K562 (cell line): ENCODE data around the gene AP4S1. TPM values are rescaled to one million over a fixed set of nuclear protein-coding genes. Genes with fewer than 3 reads are reported as not detected.
A peak's percentile ranks its signal among the peaks of the same experiment; 100 is the strongest.

Source experiments
- CHCHD3 ChIP-seq: fragments of 250-450 bp; sonication (Bioruptor Pico); IDR thresholded peaks from 2 replicates; pipeline ENCODE4 v2.1.2; 2022; ENCODE audit warnings: mild to moderate bottlenecking
- CREBBP ChIP-seq: IDR thresholded peaks from one replicate; pipeline ENCODE4 v1.6.1; 2012; ENCODE audit warnings: low read depth, mild to moderate bottlenecking, control low read depth, inconsistent platforms, low read length
- GABPB2 ChIP-seq: fragments of 250-450 bp; sonication (Bioruptor Pico); conservative IDR thresholded peaks from 2 replicates; pipeline ENCODE4 v1.5.1; 2021; ENCODE audit warnings: mild to moderate bottlenecking
- HEY1 ChIP-seq: fragments of 250-450 bp; sonication (Bioruptor Pico); IDR thresholded peaks from 2 replicates; pipeline ENCODE4 v1.5.0; 2020; ENCODE audit warnings: mild to moderate bottlenecking, moderate library complexity, borderline replicate concordance
- KHSRP ChIP-seq: fragments of 450-650 bp; IDR thresholded peaks from 2 replicates; pipeline ENCODE4 v1.6.1; 2017
- MCM5 ChIP-seq: fragments of 450-650 bp; IDR thresholded peaks from 2 replicates; pipeline ENCODE4 v1.6.1; 2016; ENCODE audit warnings: low read depth
- NCOA4 ChIP-seq: fragments of 450-650 bp; IDR thresholded peaks from 2 replicates; pipeline ENCODE4 v1.6.1; 2018; ENCODE audit warnings: mild to moderate bottlenecking; ENCODE audit not compliant: partially characterized antibody
- POLR2A ChIP-seq: fragments of 450-650 bp; conservative IDR thresholded peaks from 2 replicates; pipeline ENCODE4 v1.6.1; 2016
- POLR2B ChIP-seq: fragments of 450-650 bp; IDR thresholded peaks from 2 replicates; pipeline ENCODE4 v1.6.1; 2018; ENCODE audit warnings: low read depth; ENCODE audit not compliant: partially characterized antibody
- RAD51 ChIP-seq: fragments of 450-650 bp; IDR thresholded peaks from 2 replicates; pipeline ENCODE4 v1.7.1; 2016; ENCODE audit warnings: low read depth, mild to moderate bottlenecking, borderline replicate concordance
- RBM39 ChIP-seq: fragments of 200-400 bp; formaldehyde crosslinking; optimal IDR thresholded peaks from 2 replicates; pipeline ENCODE3; 2018; ENCODE audit warnings: low read depth, low read length
- SMARCA4 ChIP-seq: fragments of 450-650 bp; IDR thresholded peaks from 2 replicates; pipeline ENCODE4 v1.6.1; 2016
- SRSF3 ChIP-seq: fragments of 200-400 bp; formaldehyde crosslinking; IDR thresholded peaks from 2 replicates; pipeline ENCODE4 v1.6.1; 2016; ENCODE audit warnings: mild to moderate bottlenecking, low read length, moderate library complexity; ENCODE audit not compliant: insufficient read depth
- TCF7L2 ChIP-seq: fragments of 150-350 bp; IDR thresholded peaks from 2 replicates; pipeline ENCODE4 v1.6.1; 2016; ENCODE audit warnings: low read depth, mild to moderate bottlenecking, low read length, moderate library complexity
- ZFP1 ChIP-seq: fragments of 450-650 bp; formaldehyde crosslinking; IDR thresholded peaks from 2 replicates; pipeline ENCODE4 v1.4.0; 2020; ENCODE audit warnings: mild to moderate bottlenecking, mixed read lengths
- ZNF124 ChIP-seq: sonication (generic); formaldehyde crosslinking; IDR thresholded peaks from 2 replicates; pipeline ENCODE4 v1.8.1; 2022; ENCODE audit warnings: missing genetic modification reagents
- ZNF274 ChIP-seq: IDR thresholded peaks from 2 replicates; pipeline ENCODE4 v1.6.1; 2011; ENCODE audit warnings: low read depth, mild to moderate bottlenecking, low read length, moderate library complexity, borderline replicate concordance
- ZNF766 ChIP-seq: fragments of 200-800 bp; sonication (Bioruptor generic); conservative IDR thresholded peaks from 2 replicates; pipeline ENCODE4 v1.6.1; 2016; ENCODE audit warnings: missing genetic modification characterization, missing compliant biosample characterization
- polyA plus RNA-seq, 8 experiments: library from polyadenylated mRNA; depleted of rRNA in 4 of 8; stranded (reverse) in 5 of 8; unstranded in 3 of 8; fragments of >200 nt; fragmentation: Nextera tagmentation in 2 of 8; fragmentation: Illumina TruSeq in 1 of 8; extraction: Ambion mirVana in 2 of 8; extraction: Trizol in 1 of 8; gene quantifications; 2 replicates each; pipeline versions ENCODE4 v1.2.1 to v1.2.3, GENCODE V29; 2011 to 2014; ENCODE audit warnings: inconsistent platforms in 1 of 8, missing spikeins in 1 of 8
- total RNA-seq, 7 experiments: library from RNA; depleted of rRNA in 6 of 7; stranded (reverse); fragments of >200 nt in 6 of 7; fragmentation: Illumina TruSeq in 2 of 7; extraction: Trizol in 2 of 7; gene quantifications; 2 replicates each; pipeline versions ENCODE4 v1.2.1 to v1.2.3, GENCODE V29; 2011 to 2021; ENCODE audit warnings: low replicate concordance in 1 of 7
- TF ChIP-seq, protein P1 (sequence below), 2 experiments: IDR thresholded peaks in 1 of 2; conservative IDR thresholded peaks in 1 of 2; 2 replicates each; pipeline ENCODE4 v1.6.1; 2016; ENCODE audit warnings: low read depth in 2 of 2, mild to moderate bottlenecking in 1 of 2, missing compliant biosample characterization in 1 of 2, missing genetic modification characterization in 1 of 2, moderate library complexity in 1 of 2
- TF ChIP-seq, protein P2 (sequence below): sonication (generic); formaldehyde crosslinking; IDR thresholded peaks from 2 replicates; pipeline ENCODE4 v1.8.0; 2022; ENCODE audit warnings: missing genetic modification reagents, mild to moderate bottlenecking, moderate library complexity, borderline replicate concordance
- TF ChIP-seq, protein P3 (sequence below): fragments of 250-450 bp; sonication (Bioruptor Pico); IDR thresholded peaks from 2 replicates; pipeline ENCODE4 v1.8.0; 2021; ENCODE audit warnings: moderate library complexity, mild to moderate bottlenecking, inconsistent platforms
- TF ChIP-seq, protein P4 (sequence below): sonication (generic); formaldehyde crosslinking; IDR thresholded peaks from 2 replicates; pipeline ENCODE4 v1.8.0; 2022; ENCODE audit warnings: mild to moderate bottlenecking, missing genetic modification reagents
- TF ChIP-seq, protein P5 (sequence below): fragments of 450-650 bp; formaldehyde crosslinking; IDR thresholded peaks from 2 replicates; pipeline ENCODE4 v1.4.0; 2020; ENCODE audit warnings: mild to moderate bottlenecking, moderate library complexity

AP4S1 gene
- total and polyA plus RNA-seq, 9 of the 15 experiments (the other 6 are each of a cell fraction or from before 2014, with no cell fraction given), result 3.7 to 7.8 (median 5.9) TPM

DNA sequence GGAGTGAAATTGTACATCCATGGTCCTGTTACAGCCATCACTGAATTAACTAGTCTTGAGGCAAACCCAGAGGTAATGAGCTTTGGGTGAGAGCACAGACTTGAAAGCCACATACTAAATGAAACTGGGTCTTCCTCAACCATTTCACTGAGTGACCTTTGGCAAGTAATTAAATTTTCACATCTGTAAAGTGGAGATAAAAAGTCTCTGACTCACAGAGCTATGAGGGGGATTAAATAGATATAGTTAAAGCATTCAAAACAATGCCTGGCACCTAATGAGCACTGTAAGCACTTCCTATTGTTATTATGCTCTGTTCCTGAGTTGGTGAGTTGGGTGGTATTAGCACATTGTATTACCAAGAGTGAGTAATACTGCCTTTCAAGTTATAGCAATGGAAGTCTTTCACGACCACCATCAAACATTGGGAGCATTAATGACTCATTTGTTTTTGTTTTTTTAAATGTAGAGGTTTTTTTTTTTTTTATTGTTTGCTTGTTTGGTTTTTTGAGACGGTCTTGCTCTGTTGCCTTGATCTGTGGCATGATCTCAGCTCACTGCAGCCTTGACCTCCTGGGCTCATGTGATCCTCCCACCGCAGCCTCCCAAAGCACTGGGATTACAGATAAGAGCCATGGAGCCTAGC, 13.2 kb downstream of the AP4S1 start (continued):
- TF ChIP-seq, protein P1, sequence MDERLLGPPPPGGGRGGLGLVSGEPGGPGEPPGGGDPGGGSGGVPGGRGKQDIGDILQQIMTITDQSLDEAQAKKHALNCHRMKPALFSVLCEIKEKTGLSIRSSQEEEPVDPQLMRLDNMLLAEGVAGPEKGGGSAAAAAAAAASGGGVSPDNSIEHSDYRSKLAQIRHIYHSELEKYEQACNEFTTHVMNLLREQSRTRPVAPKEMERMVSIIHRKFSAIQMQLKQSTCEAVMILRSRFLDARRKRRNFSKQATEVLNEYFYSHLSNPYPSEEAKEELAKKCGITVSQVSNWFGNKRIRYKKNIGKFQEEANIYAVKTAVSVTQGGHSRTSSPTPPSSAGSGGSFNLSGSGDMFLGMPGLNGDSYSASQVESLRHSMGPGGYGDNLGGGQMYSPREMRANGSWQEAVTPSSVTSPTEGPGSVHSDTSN (CRISPR knock-in tag; IDR thresholded peaks at IDR 0.05; ENCODE audit: low read depth), result no peak
- TF ChIP-seq, protein P1 (tag; conservative IDR thresholded peaks at IDR 0.05; ENCODE audit: low read depth), result no peak
- TF ChIP-seq ZNF274 (no peak), CREBBP (no peak), ZNF766 (CRISPR knock-in tag) (0 out of 2 replicates have a peak, but pooled peaks have one; percentile 14), ZFP1 (CRISPR knock-in tag) (no peak), KHSRP (no peak), NCOA4 (no peak), TCF7L2 (no peak), HEY1 (CRISPR knock-in tag) (no peak), GABPB2 (CRISPR knock-in tag) (no peak), RAD51 (no peak), RBM39 (no peak), POLR2A (no peak), SRSF3 (no peak), CHCHD3 (no peak), MCM5 (no peak), SMARCA4 (peak; percentile 91), ZNF124 (no peak), POLR2B (no peak)
- TF ChIP-seq, protein P2, sequence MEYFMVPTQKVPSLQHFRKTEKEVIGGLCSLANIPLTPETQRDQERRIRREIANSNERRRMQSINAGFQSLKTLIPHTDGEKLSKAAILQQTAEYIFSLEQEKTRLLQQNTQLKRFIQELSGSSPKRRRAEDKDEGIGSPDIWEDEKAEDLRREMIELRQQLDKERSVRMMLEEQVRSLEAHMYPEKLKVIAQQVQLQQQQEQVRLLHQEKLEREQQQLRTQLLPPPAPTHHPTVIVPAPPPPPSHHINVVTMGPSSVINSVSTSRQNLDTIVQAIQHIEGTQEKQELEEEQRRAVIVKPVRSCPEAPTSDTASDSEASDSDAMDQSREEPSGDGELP (CRISPR knock-in tag), result no peak
- TF ChIP-seq, protein P3, sequence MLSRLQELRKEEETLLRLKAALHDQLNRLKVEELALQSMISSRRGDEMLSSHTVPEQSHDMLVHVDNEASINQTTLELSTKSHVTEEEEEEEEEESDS (CRISPR knock-in tag), result no peak
- TF ChIP-seq, protein P4, sequence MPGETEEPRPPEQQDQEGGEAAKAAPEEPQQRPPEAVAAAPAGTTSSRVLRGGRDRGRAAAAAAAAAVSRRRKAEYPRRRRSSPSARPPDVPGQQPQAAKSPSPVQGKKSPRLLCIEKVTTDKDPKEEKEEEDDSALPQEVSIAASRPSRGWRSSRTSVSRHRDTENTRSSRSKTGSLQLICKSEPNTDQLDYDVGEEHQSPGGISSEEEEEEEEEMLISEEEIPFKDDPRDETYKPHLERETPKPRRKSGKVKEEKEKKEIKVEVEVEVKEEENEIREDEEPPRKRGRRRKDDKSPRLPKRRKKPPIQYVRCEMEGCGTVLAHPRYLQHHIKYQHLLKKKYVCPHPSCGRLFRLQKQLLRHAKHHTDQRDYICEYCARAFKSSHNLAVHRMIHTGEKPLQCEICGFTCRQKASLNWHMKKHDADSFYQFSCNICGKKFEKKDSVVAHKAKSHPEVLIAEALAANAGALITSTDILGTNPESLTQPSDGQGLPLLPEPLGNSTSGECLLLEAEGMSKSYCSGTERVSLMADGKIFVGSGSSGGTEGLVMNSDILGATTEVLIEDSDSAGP (CRISPR knock-in tag), result no peak
- TF ChIP-seq, protein P5, sequence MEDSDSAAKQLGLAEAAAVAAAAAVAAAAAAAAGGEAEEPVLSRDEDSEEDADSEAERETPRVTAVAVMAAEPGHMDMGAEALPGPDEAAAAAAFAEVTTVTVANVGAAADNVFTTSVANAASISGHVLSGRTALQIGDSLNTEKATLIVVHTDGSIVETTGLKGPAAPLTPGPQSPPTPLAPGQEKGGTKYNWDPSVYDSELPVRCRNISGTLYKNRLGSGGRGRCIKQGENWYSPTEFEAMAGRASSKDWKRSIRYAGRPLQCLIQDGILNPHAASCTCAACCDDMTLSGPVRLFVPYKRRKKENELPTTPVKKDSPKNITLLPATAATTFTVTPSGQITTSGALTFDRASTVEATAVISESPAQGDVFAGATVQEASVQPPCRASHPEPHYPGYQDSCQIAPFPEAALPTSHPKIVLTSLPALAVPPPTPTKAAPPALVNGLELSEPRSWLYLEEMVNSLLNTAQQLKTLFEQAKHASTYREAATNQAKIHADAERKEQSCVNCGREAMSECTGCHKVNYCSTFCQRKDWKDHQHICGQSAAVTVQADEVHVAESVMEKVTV, result no peak
